HCT116 (cell line): ENCODE data around the gene SPACA5. TPM values are rescaled to one million over a fixed set of nuclear protein-coding genes. Genes with fewer than 3 reads are reported as not detected.

Experiments used
- ATAC-seq: fragments of 200-7000 bp; cut with Tn5 transposase; 2 replicates; pipeline ENCODE4 v1.9.1; 2020; ENCODE audit warnings: mild to moderate bottlenecking, moderate library complexity
- BruUV-seq: library from RNA; stranded (reverse); fragments of 400-500 nt; replicated peaks from 2 replicates; lab custom pipeline; 2021; lab: Mats Ljungman, UMichigan
- CTCF ChIA-PET: fragments of 300-600 bp; sonication (Branson Sonifier 250); formaldehyde crosslinking; loops from one replicate; lab custom pipeline; 2021; ENCODE audit warnings: antibody characterized with exemption; lab: Charles Lee
- POLR2A ChIA-PET: fragments of 300-600, 350-600 bp; sonication (Branson Sonifier 250); formaldehyde crosslinking; loops from one replicate; lab custom pipeline; 2021; ENCODE audit warnings: antibody characterized with exemption; lab: Charles Lee
- RAD21 ChIA-PET, 2 experiments: fragments of 300-600 bp; sonication (Branson Sonifier 250); formaldehyde crosslinking; loops; one replicate each; lab custom pipeline; 2023; ENCODE audit warnings: low total read pairs in 2 of 2; ENCODE audit not compliant: uncharacterized antibody in 2 of 2, unreplicated experiment in 2 of 2, low non-redundant PET in 1 of 2; lab: Charles Lee
- DNase-seq: peaks from one replicate; pipeline ENCODE4 v3.0.0-alpha.2; 2010; ENCODE audit warnings: low read depth, low spot score
- H2AFZ ChIP-seq: fragments of 200-600 bp; shearing (Covaris generic), sonication (generic); 2 replicates; pipeline ENCODE4 v1.6.1; 2017; ENCODE audit warnings: low read depth, mixed run types, mixed read lengths, antibody characterized with exemption, low read length; ENCODE audit not compliant: poor library complexity, severe bottlenecking
- H3K27ac ChIP-seq: 2 replicates; pipeline ENCODE4 v1.5.1; 2012; ENCODE audit warnings: low read depth, low read length
- H3K27me3 ChIP-seq: fragments of 200-600 bp; sonication (generic); 2 replicates; pipeline ENCODE4 v1.6.1; 2016; ENCODE audit warnings: mixed run types, low read length, mixed read lengths; ENCODE audit not compliant: insufficient read depth
- H3K36me3 ChIP-seq, 2 experiments: fragments of 200-500 bp in 1 of 2; fragments of 200-600 bp in 1 of 2; sonication (Bioruptor generic) in 1 of 2; sonication (generic) in 1 of 2; 2 replicates each; pipeline versions ENCODE4 v1.5.1 to v1.6.1; 2014 to 2016; ENCODE audit warnings: low read length in 2 of 2, inconsistent platforms in 1 of 2, mixed read lengths in 1 of 2, mixed run types in 1 of 2; ENCODE audit not compliant: insufficient read depth in 2 of 2, control insufficient read depth in 1 of 2
- H3K4me1 ChIP-seq, 2 experiments: fragments of 200-600 bp in 1 of 2; sonication (generic) in 1 of 2; 2 replicates each; pipeline versions ENCODE4 v1.5.1 to v1.6.1; 2012 to 2017; ENCODE audit warnings: low read length in 2 of 2, inconsistent platforms in 1 of 2, mild to moderate bottlenecking in 1 of 2, mixed read lengths in 1 of 2, mixed run types in 1 of 2, moderate library complexity in 1 of 2; ENCODE audit not compliant: insufficient read depth in 2 of 2, control insufficient read depth in 1 of 2
- H3K4me2 ChIP-seq: fragments of 200-600 bp; sonication (generic); 2 replicates; pipeline ENCODE4 v1.6.1; 2017; ENCODE audit warnings: mixed run types, low read length, mixed read lengths
- H3K4me3 ChIP-seq, 2 experiments: fragments of 200-600 bp in 1 of 2; sonication (generic) in 1 of 2; replicated peaks in 1 of 2; 2 replicates each; pipeline ENCODE4 v1.5.1; 2011 to 2016; ENCODE audit warnings: low read length in 2 of 2, control low read depth in 1 of 2, low read depth in 1 of 2, mild to moderate bottlenecking in 1 of 2, mixed read lengths in 1 of 2, mixed run types in 1 of 2
- H3K79me2 ChIP-seq: fragments of 200-600 bp; sonication (generic); 2 replicates; pipeline ENCODE4 v1.6.1; 2017; ENCODE audit warnings: mild to moderate bottlenecking, mixed run types, low read length, moderate library complexity, mixed read lengths; ENCODE audit not compliant: insufficient read depth
- H3K9ac ChIP-seq: fragments of 200-600 bp; sonication (generic); 2 replicates; pipeline ENCODE4 v1.6.1; 2016; ENCODE audit warnings: low read length, mixed read lengths
- H3K9me2 ChIP-seq: fragments of 200-600 bp; sonication (generic), shearing (Covaris generic); 2 replicates; pipeline ENCODE4 v1.6.1; 2017; ENCODE audit warnings: mixed run types, mild to moderate bottlenecking, moderate library complexity; ENCODE audit not compliant: insufficient read depth
- H3K9me3 ChIP-seq, 2 experiments: fragments of 200-500 bp in 1 of 2; fragments of 200-600 bp in 1 of 2; sonication (Bioruptor generic) in 1 of 2; sonication (generic) in 1 of 2; 2 replicates each; pipeline ENCODE4 v1.6.1; 2014 to 2017; ENCODE audit warnings: low read length in 2 of 2, mixed read lengths in 2 of 2, inconsistent platforms in 1 of 2, low read depth in 1 of 2, mild to moderate bottlenecking in 1 of 2, mixed run types in 1 of 2, moderate library complexity in 1 of 2; ENCODE audit not compliant: control insufficient read depth in 1 of 2, insufficient read depth in 1 of 2
- H4K20me1 ChIP-seq: fragments of 200-600 bp; sonication (generic), shearing (Covaris generic); 2 replicates; pipeline ENCODE4 v1.6.1; 2017; ENCODE audit warnings: mixed run types, mild to moderate bottlenecking, moderate library complexity; ENCODE audit not compliant: insufficient read depth
- ATF3 ChIP-seq: IDR thresholded peaks from 2 replicates; pipeline ENCODE4 v1.6.1; 2012
- CBX3 ChIP-seq: IDR thresholded peaks from 2 replicates; pipeline ENCODE4 v1.6.1; 2012; ENCODE audit warnings: low read depth
- CTCF ChIP-seq, 3 experiments: fragments of 200-600 bp in 1 of 3; sonication (generic) in 1 of 3; IDR thresholded peaks in 2 of 3; conservative IDR thresholded peaks in 1 of 3; 2 replicates each; pipeline ENCODE4 v1.5.1; 2012 to 2017; ENCODE audit warnings: low read depth in 2 of 3, low read length in 2 of 3, antibody characterized with exemption in 1 of 3, borderline replicate concordance in 1 of 3, control low read depth in 1 of 3, mild to moderate bottlenecking in 1 of 3, mixed read lengths in 1 of 3, mixed run types in 1 of 3, moderate library complexity in 1 of 3; ENCODE audit not compliant: insufficient read depth in 1 of 3
- EZH2phosphoT487 ChIP-seq: fragments of 200-600 bp; IDR thresholded peaks from 2 replicates; pipeline ENCODE4 v1.6.1; 2018; ENCODE audit warnings: antibody characterized with exemption, borderline replicate concordance
- FOSL1 ChIP-seq: IDR thresholded peaks from 2 replicates; pipeline ENCODE4 v1.6.1; 2012; ENCODE audit warnings: low read depth
- JUND ChIP-seq: IDR thresholded peaks from 2 replicates; pipeline ENCODE4 v1.6.1; 2012
- POLR2A ChIP-seq: IDR thresholded peaks from 2 replicates; pipeline ENCODE4 v1.7.0; 2011; ENCODE audit warnings: borderline replicate concordance; ENCODE audit not compliant: insufficient read depth, insufficient read length; ENCODE audit errors: extremely low read depth
- POLR2AphosphoS5 ChIP-seq: IDR thresholded peaks from 2 replicates; pipeline ENCODE4 v1.6.1; 2011; ENCODE audit warnings: mild to moderate bottlenecking, low read depth, low read length, moderate library complexity
- SIN3A ChIP-seq: IDR thresholded peaks from 2 replicates; pipeline ENCODE4 v1.6.1; 2012; ENCODE audit warnings: low read depth
- SP1 ChIP-seq: IDR thresholded peaks from 2 replicates; pipeline ENCODE4 v1.6.1; 2012; ENCODE audit warnings: low read depth
- SRF ChIP-seq: IDR thresholded peaks from 2 replicates; pipeline ENCODE4 v1.6.1; 2012; ENCODE audit warnings: low read depth
- YY1 ChIP-seq: IDR thresholded peaks from 2 replicates; pipeline ENCODE4 v1.6.1; 2011; ENCODE audit warnings: low read length, low read depth, moderate library complexity, mild to moderate bottlenecking; ENCODE audit not compliant: insufficient replicate concordance; ENCODE audit errors: extremely low read depth
- ZFX ChIP-seq: fragments of 450-650 bp; IDR thresholded peaks from 2 replicates; pipeline ENCODE4 v1.6.1; 2017
- ZNF274 ChIP-seq: fragments of 200-500 bp; sonication (Bioruptor generic); IDR thresholded peaks from 2 replicates; pipeline ENCODE4 v1.6.1; 2014; ENCODE audit warnings: mild to moderate bottlenecking, low read depth, low read length, inconsistent platforms
- intact Hi-C: fragments of 100-400 bp; cut with micrococcal nuclease; formaldehyde crosslinking; loops from 2 replicates; pipeline ENCODE4 v1.10.0; 2022
- total RNA-seq: library from RNA; stranded (reverse); gene quantifications from one replicate; pipeline ENCODE4 v1.2.1, GENCODE V29; 2021; ENCODE audit not compliant: unreplicated experiment
- TF ChIP-seq, protein P1 (sequence below): IDR thresholded peaks from 2 replicates; pipeline ENCODE4 v1.6.1; 2012
- TF ChIP-seq, protein P2 (sequence below): IDR thresholded peaks from 2 replicates; pipeline ENCODE4 v1.6.1; 2012; ENCODE audit warnings: low read depth

The SPACA5 gene
- total RNA-seq, 1 experiment from 2014 or later: not detected

DNA sequence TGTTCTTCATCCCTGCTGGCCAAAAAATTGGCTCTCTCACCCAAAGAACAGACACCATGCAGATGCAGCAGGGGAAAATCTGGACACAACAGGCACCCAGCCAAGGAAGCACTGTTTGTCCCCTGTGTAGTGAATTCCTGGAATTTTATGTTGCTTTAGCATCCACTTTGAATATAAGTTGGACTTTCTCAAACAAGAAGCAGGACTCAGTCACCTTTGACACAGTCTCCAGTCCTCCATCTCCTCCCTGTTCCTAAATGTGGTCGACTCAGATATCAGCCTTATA lies 14.8 kb upstream of the SPACA5 start:
- H3K79me2 ChIP-seq: no peaks in the 10 kb centered on the region
- H3K27me3 ChIP-seq: no peaks in the 10 kb centered on the region
- RAD21 ChIA-PET: no interaction called here
- no peak overlapping the region for H2AFZ ChIP-seq
- TF ChIP-seq POLR2A (no peak), FOSL1 (no peak), ZFX (no peak), SIN3A (no peak), SP1 (no peak), ATF3 (no peak), YY1 (no peak), CBX3 (no peak), POLR2AphosphoS5 (no peak), EZH2phosphoT487 (no peak), CTCF (IDR thresholded peaks at IDR 0.05 in 2 of 3, conservative IDR thresholded peaks at IDR 0.05 in 1 of 3; ENCODE audit: borderline replicate concordance in 1 of 3, insufficient read depth in 1 of 3, low read depth in 2 of 3, low read length in 2 of 3) (no peak), SRF (no peak), JUND (no peak), ZNF274 (no peak)
- TF ChIP-seq, protein P1, sequence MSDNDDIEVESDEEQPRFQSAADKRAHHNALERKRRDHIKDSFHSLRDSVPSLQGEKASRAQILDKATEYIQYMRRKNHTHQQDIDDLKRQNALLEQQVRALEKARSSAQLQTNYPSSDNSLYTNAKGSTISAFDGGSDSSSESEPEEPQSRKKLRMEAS: no peak
- TF ChIP-seq, protein P2, sequence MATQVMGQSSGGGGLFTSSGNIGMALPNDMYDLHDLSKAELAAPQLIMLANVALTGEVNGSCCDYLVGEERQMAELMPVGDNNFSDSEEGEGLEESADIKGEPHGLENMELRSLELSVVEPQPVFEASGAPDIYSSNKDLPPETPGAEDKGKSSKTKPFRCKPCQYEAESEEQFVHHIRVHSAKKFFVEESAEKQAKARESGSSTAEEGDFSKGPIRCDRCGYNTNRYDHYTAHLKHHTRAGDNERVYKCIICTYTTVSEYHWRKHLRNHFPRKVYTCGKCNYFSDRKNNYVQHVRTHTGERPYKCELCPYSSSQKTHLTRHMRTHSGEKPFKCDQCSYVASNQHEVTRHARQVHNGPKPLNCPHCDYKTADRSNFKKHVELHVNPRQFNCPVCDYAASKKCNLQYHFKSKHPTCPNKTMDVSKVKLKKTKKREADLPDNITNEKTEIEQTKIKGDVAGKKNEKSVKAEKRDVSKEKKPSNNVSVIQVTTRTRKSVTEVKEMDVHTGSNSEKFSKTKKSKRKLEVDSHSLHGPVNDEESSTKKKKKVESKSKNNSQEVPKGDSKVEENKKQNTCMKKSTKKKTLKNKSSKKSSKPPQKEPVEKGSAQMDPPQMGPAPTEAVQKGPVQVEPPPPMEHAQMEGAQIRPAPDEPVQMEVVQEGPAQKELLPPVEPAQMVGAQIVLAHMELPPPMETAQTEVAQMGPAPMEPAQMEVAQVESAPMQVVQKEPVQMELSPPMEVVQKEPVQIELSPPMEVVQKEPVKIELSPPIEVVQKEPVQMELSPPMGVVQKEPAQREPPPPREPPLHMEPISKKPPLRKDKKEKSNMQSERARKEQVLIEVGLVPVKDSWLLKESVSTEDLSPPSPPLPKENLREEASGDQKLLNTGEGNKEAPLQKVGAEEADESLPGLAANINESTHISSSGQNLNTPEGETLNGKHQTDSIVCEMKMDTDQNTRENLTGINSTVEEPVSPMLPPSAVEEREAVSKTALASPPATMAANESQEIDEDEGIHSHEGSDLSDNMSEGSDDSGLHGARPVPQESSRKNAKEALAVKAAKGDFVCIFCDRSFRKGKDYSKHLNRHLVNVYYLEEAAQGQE: no peak
- TF ChIP-seq, all 23 proteins: peak for 0
- no peaks in the 10 kb centered on the region for H4K20me1 ChIP-seq
- H3K4me3 ChIP-seq: no peak overlapping the region
- intact Hi-C loops: no loop called here
- no TSS peak for BruUV-seq
- H3K9ac ChIP-seq: no peak overlapping the region
- no peak overlapping the region for H3K27ac ChIP-seq
- no peaks in the 10 kb centered on the region for H3K9me3 ChIP-seq
- CTCF ChIA-PET: no interaction called here
- DNase-seq (no peak), ATAC-seq (no peak)
- no peak overlapping the region for H3K4me2 ChIP-seq
- H3K4me1 ChIP-seq: no peaks in the 10 kb centered on the region; a peak in 1 of 4 replicates
- H3K9me2 ChIP-seq: no peaks in the 10 kb centered on the region
- 0 out of 4 replicates have a peak, but pooled peaks cover 0 to 2% of the 10 kb centered on the region in 2 experiments for H3K36me3 ChIP-seq
- POLR2A ChIA-PET: no interaction called here
